C4-2B (cell line): Measurements from ENCODE around the gene KIF1A.

Source experiments
- H3K27ac ChIP-seq: fragments of 450-650 bp; 2 replicates; pipeline ENCODE4 v1.5.1; 2017
- CTCF ChIP-seq: fragments of 450-650 bp; conservative IDR thresholded peaks from 2 replicates; pipeline ENCODE4 v1.5.1; 2017; ENCODE audit warnings: mild to moderate bottlenecking
- ZFX ChIP-seq: fragments of 450-650 bp; IDR thresholded peaks from 2 replicates; pipeline ENCODE4 v1.6.1; 2017

KIF1A gene

GRCh38 chr2:240727439-240727838 is 92.6 kb downstream of the KIF1A start:
- no peak for TF ChIP-seq ZFX
- no peak overlapping the region for H3K27ac ChIP-seq

- TF ChIP-seq CTCF = no peak
- no peak for TF ChIP-seq ZFX
- H3K27ac ChIP-seq = no peak overlapping the region
These were observed 93.1 kb downstream of the KIF1A start for GRCh38 chr2:240726876-240727275.

- H3K27ac ChIP-seq = no peak overlapping the region
- no peak for TF ChIP-seq CTCF
- no peak for TF ChIP-seq ZFX
These were observed 94.3 kb downstream of the KIF1A start for GRCh38 chr2:240725671-240726070.

- no peak for TF ChIP-seq ZFX
- no peak for TF ChIP-seq CTCF
- H3K27ac ChIP-seq = no peak overlapping the region
These were observed 94.8 kb downstream of the KIF1A start for GRCh38 chr2:240725266-240725665.

DNA sequence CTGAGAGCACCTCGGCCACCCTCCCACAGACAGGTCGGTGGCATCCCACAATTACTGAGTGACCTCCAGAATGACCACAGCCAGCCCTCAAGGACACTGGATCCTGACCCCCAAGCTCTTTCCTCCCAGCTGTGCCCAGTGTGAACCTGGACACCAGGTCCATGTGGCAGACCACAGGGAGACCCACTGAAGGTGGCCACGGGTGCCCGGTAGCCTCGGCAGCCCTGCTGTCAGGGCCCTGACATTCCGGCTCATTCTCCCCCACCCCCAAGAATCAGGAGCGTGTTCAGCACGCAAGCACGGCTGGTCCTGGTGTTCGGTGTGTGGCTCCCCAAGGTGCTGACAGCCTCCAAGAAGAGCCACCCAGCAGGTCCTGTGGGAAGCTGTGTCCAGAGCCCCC is 95.6 kb downstream of the KIF1A start:
- no peak overlapping the region for H3K27ac ChIP-seq
- TF ChIP-seq ZFX (no peak), CTCF (no peak)

- TF ChIP-seq ZFX = no peak
- no peak for TF ChIP-seq CTCF
These were observed 96.2 kb downstream of the KIF1A start for GRCh38 chr2:240723851-240724250.

DNA sequence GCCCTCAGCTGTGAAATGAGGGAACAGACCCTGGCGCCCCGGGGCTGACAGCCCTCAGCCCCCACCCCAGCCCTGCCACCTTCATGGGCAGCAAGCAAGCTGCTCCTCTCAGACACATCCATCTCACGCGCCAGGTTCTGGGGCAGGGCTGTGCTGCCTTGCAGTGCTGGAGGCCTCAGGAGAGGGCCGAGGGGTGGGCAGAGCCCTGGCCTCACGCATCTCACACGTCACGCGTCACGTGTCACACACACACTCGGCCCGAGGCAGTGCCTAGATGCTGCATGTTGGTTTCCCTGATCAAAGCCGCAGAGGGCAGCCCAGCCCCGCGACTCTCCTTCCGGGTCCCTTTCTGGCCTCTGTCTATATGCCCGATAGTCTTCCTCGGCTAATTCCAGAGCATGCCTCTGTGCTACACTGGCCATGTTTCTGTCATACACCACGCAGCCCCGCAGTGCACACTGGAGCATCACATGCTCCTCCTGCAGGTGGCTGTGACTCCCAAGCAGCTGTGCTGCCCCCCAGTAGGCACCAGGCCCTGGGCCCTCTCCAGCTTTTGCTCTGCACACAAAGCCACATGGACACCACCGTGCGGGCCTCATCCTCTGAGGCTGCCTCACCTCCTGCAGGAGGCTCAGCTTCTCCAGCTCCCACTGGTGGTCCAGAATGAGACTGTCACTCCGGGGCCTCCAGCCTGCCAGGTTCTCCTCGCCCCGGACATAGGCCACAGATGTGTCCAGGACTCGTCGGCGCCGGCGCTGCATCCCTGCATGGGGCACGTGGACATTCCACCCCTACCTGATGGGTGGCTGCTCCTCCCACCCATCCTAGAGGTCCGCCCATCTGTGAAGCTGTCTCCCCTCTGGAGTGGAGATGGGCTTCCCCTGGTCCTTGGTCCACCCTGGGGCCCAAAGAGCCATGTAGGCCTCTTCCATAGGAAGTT is 97.0 kb downstream of the KIF1A start:
- no peak for TF ChIP-seq CTCF
- no peak for TF ChIP-seq ZFX
- no peak overlapping the region for H3K27ac ChIP-seq

More at GRCh38 chr2:240723851-240724250, 96.2 kb downstream of the KIF1A start:
- no peak overlapping the region for H3K27ac ChIP-seq

DNA sequence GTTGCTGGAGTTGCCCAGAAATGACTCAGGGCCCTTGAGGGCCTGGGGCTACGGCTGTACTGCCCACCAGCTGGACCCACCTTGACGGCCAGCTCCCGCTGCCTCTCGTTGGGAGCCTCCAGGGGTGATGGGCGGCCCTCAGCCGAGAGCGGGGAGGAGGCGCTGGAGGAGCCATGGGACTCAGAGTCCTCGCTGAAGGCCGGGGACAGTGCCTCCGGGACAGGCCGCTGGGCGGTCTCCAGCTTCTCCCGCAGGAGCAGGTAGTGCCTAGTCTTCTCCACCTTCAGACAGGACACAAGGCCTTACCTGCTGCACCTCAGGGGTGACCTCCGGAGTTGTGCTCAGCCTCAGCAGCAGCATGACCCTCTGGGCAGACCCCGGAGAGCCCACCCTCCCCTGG is 97.6 kb downstream of the KIF1A start:
- TF ChIP-seq ZFX (no peak), CTCF (no peak)
- H3K27ac ChIP-seq = no peak overlapping the region
